Chondrocyte (in vitro differentiated cells): Measurements from ENCODE around the gene INPP5D. TPM values are rescaled to one million over a fixed set of nuclear protein-coding genes. Genes with fewer than 3 reads are reported as not detected.

Experiments used
- DNase-seq: peaks from one replicate; pipeline ENCODE4 v3.0.0; 2021; ENCODE audit warnings: mixed read lengths, low spot score
- H3K27ac Mint-ChIP-seq: one replicate; pipeline ENCODE4 v1.8.0; 2021; ENCODE audit warnings: mild to moderate bottlenecking, moderate library complexity, mixed read lengths; ENCODE audit not compliant: unreplicated experiment
- H3K27me3 Mint-ChIP-seq: 2 replicates; pipeline ENCODE4 v1.8.0; 2021; ENCODE audit warnings: low read depth, mixed read lengths
- H3K36me3 Mint-ChIP-seq: 2 replicates; pipeline ENCODE4 v1.8.0; 2021; ENCODE audit warnings: low read depth, mixed read lengths
- H3K4me1 Mint-ChIP-seq: 2 replicates; pipeline ENCODE4 v1.8.0; 2021; ENCODE audit warnings: low read depth, mild to moderate bottlenecking, mixed read lengths
- H3K4me3 Mint-ChIP-seq: one replicate; pipeline ENCODE4 v1.8.0; 2021; ENCODE audit warnings: mild to moderate bottlenecking, moderate library complexity, mixed read lengths; ENCODE audit not compliant: unreplicated experiment
- H3K9me3 Mint-ChIP-seq: 2 replicates; pipeline ENCODE4 v1.8.0; 2021; ENCODE audit warnings: low read depth, mixed read lengths
- total RNA-seq: library from RNA; stranded (reverse); gene quantifications from 3 replicates; pipeline ENCODE4 v1.2.1, GENCODE V29; 2021
- TF ChIP-seq, protein P1 (sequence below): fragments of 200-600 bp; sonication (generic); IDR thresholded peaks from 2 replicates; pipeline ENCODE4 v1.5.0; 2021; ENCODE audit warnings: antibody characterized with exemption, mild to moderate bottlenecking, moderate library complexity

INPP5D gene
- total RNA-seq, 1 donor from 2014 or later: 0.20 TPM

- Mint-ChIP-seq H3K9me3 (peaks cover 9% of the 10 kb centered on the region), H3K27ac (no peak overlapping the region), H3K27me3 (no peaks in the 10 kb centered on the region), H3K36me3 (no peaks in the 10 kb centered on the region), H3K4me3 (no peak overlapping the region), H3K4me1 (peaks cover 14% of the 10 kb centered on the region)
- peak; percentile 37 for DNase-seq
- TF ChIP-seq, protein P1, sequence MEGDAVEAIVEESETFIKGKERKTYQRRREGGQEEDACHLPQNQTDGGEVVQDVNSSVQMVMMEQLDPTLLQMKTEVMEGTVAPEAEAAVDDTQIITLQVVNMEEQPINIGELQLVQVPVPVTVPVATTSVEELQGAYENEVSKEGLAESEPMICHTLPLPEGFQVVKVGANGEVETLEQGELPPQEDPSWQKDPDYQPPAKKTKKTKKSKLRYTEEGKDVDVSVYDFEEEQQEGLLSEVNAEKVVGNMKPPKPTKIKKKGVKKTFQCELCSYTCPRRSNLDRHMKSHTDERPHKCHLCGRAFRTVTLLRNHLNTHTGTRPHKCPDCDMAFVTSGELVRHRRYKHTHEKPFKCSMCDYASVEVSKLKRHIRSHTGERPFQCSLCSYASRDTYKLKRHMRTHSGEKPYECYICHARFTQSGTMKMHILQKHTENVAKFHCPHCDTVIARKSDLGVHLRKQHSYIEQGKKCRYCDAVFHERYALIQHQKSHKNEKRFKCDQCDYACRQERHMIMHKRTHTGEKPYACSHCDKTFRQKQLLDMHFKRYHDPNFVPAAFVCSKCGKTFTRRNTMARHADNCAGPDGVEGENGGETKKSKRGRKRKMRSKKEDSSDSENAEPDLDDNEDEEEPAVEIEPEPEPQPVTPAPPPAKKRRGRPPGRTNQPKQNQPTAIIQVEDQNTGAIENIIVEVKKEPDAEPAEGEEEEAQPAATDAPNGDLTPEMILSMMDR: no peak
Observed at GRCh38 chr2:233021771-233022170, 38.4 kb upstream of the INPP5D start.

- no peaks in the 10 kb centered on the region for H3K27me3 Mint-ChIP-seq
- H3K9me3 Mint-ChIP-seq: peaks cover 8% of the 10 kb centered on the region
- peaks cover 15% of the 10 kb centered on the region for H3K4me1 Mint-ChIP-seq
- H3K4me3 Mint-ChIP-seq: no peak overlapping the region
- H3K27ac Mint-ChIP-seq: no peak overlapping the region
- TF ChIP-seq, protein P1: no peak
- H3K36me3 Mint-ChIP-seq: no peaks in the 10 kb centered on the region
- DNase-seq: no peak
Observed at GRCh38 chr2:233022561-233022960, 37.6 kb upstream of the INPP5D start.

DNA sequence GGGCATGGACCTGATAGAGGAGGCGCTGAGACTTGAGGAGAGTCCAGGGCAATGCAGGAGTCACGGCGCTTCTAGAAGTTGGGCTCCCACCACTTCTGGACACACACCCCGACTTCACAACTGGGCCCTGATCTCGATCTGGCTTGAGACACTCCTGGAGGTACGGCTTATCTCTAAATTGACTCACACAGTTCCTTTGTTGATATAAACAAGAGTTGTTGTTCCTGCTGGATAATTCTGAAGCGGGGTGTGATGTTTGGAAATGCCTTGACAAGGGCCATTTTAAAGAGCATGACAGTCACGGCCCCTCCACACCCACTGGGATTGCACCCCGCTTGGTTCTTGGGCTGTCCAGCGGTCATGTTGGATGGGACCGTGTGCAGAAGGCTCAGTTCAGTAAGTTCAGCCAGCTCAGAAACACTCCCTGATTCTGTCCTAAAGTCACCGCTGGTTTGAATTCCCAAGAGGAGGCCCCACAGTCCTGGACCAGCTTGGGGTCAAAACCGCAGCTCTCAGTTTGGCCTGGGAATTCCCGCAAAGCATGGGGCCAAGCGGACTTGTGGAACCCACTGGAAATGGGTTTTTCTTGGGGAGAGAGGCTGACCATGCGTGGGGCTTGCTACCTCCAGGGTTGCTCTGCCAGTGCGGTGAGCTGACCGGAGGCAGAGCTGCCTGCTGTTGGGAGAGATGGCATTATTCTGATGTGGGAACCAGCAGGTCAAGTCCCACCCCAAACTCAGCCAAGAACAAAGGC lies 37.0 kb upstream of the INPP5D start:
- Mint-ChIP-seq H3K9me3 (peaks cover 7% of the 10 kb centered on the region), H3K27me3 (no peaks in the 10 kb centered on the region)
- TF ChIP-seq, protein P1: no peak

GRCh38 chr2:233023761-233024410 lies 36.3 kb upstream of the INPP5D start:
- Mint-ChIP-seq H3K9me3 (peaks cover 7% of the 10 kb centered on the region), H3K27me3 (no peaks in the 10 kb centered on the region), H3K4me1 (peaks cover 18% of the 10 kb centered on the region), H3K4me3 (no peak overlapping the region), H3K27ac (no peak overlapping the region), H3K36me3 (no peaks in the 10 kb centered on the region)
- TF ChIP-seq, protein P1: no peak
- DNase-seq: peak; percentile 77

More for the DNA sequence above, 37.0 kb upstream of the INPP5D start:
- peak; percentile 53 for DNase-seq
- Mint-ChIP-seq H3K36me3 (no peaks in the 10 kb centered on the region), H3K27ac (no peak overlapping the region), H3K4me1 (peaks cover 15% of the 10 kb centered on the region), H3K4me3 (no peak overlapping the region)

DNA sequence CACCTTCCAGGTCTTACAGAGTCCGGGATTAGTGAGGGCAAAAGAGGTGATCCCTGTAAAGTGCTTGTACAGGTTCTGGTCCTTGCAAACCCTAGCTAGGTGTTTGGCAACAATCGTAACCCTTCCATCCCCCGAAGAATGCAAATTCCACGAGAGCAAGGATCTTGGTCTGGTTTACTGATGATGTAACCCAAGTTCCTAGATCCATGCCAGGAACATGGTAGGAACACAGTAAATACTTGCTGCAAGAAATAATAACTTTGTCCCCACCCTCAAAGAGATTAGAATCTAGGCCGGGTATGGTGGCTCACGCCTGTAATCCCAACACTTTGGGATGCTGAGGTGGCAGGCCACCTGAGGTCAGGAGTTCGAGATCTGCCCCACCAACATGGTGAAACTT lies 34.4 kb upstream of the INPP5D start:
- no peaks in the 10 kb centered on the region for H3K36me3 Mint-ChIP-seq
- peaks cover 10% of the 10 kb centered on the region for H3K9me3 Mint-ChIP-seq
- peaks cover 24% of the 10 kb centered on the region for H3K4me1 Mint-ChIP-seq
- no peak overlapping the region for H3K4me3 Mint-ChIP-seq
- no peaks in the 10 kb centered on the region for H3K27me3 Mint-ChIP-seq
- no peak overlapping the region for H3K27ac Mint-ChIP-seq
- TF ChIP-seq, protein P1: no peak
- DNase-seq: no peak
